K562 (cell line): ENCODE results near the gene TOX2. TPM values are rescaled to one million over a fixed set of nuclear protein-coding genes. Genes with fewer than 3 reads are reported as not detected.

Experiments
- ATAC-seq: fragments of 200-7000 bp; cut with Tn5 transposase; 3 replicates; pipeline ENCODE4 v1.9.1; 2020; ENCODE audit warnings: moderate library complexity
- BruUV-seq: library from RNA; stranded (reverse); fragments of 400-500 nt; replicated peaks from 2 replicates; lab custom pipeline; 2021; lab: Mats Ljungman, UMichigan
- CTCF ChIA-PET: fragments of 300-600 bp; formaldehyde crosslinking; extraction: SDS; loops from one replicate; lab custom pipeline; 2021; ENCODE audit warnings: low intra/inter-chr PET ratio; lab: Yijun Ruan, JAX
- POLR2A ChIA-PET: fragments of 300-600, 350-650 bp; sonication (Branson Sonifier 250); formaldehyde crosslinking; extraction: SDS; loops from one replicate; lab custom pipeline; 2021; ENCODE audit warnings: antibody characterized with exemption, inconsistent platforms; lab: Yijun Ruan, JAX
- DNase-seq, 4 experiments: peaks; one replicate each; pipeline versions ENCODE4 v3.0.0 to v3.0.0-alpha.2; 2011 to 2018; ENCODE audit warnings: low spot score in 3 of 4, mixed read lengths in 3 of 4; ENCODE audit errors: extremely low read depth in 1 of 4
- FAIRE-seq: peaks from 2 replicates; lab custom pipeline; 2011; peaks lifted over from hg19 to GRCh38; lab: Jason Lieb, UNC
- H2AFZ ChIP-seq: 2 replicates; pipeline ENCODE4 v1.6.0; 2011; ENCODE audit warnings: low read depth, low read length, control low read depth, inconsistent platforms
- H3K27ac ChIP-seq: fragments of 200-600 bp; 3 replicates; pipeline ENCODE4 v1.8.0; 2011; ENCODE audit warnings: low read depth, mild to moderate bottlenecking, control low read depth, inconsistent platforms, low read length, moderate library complexity, mixed read lengths; ENCODE audit errors: extremely low read depth
- H3K27me3 ChIP-seq, 2 experiments: fragments of 300-600 bp in 1 of 2; 2 replicates in 1 of 2; 3 replicates in 1 of 2; pipeline versions ENCODE4 v1.6.0 to v1.8.0; 2011; ENCODE audit warnings: inconsistent platforms in 2 of 2, low read length in 2 of 2, mild to moderate bottlenecking in 1 of 2, mixed read lengths in 1 of 2, moderate library complexity in 1 of 2; ENCODE audit not compliant: control insufficient read depth in 2 of 2, insufficient read depth in 2 of 2
- H3K36me3 ChIP-seq: fragments of 300-600 bp; 3 replicates; pipeline ENCODE4 v1.8.0; 2011; ENCODE audit warnings: mild to moderate bottlenecking, low read length, inconsistent platforms; ENCODE audit not compliant: control insufficient read depth, insufficient read depth
- H3K4me1 ChIP-seq, 2 experiments: fragments of 200-600 bp in 1 of 2; replicated peaks in 1 of 2; 2 replicates in 1 of 2; 3 replicates in 1 of 2; pipeline versions ENCODE4 v1.5.1 to v1.8.0; 2011; ENCODE audit warnings: inconsistent platforms in 2 of 2, low read length in 2 of 2, mild to moderate bottlenecking in 1 of 2, mixed read lengths in 1 of 2, moderate library complexity in 1 of 2; ENCODE audit not compliant: control insufficient read depth in 2 of 2, insufficient read depth in 2 of 2
- H3K4me2 ChIP-seq: 2 replicates; pipeline ENCODE4 v1.6.1; 2011; ENCODE audit warnings: low read length, control low read depth, inconsistent platforms, mixed read lengths; ENCODE audit not compliant: insufficient read depth
- H3K4me3 ChIP-seq: fragments of 200-600 bp; sonication (generic), shearing (Covaris generic); 2 replicates; pipeline ENCODE4 v1.5.1; 2016; ENCODE audit warnings: control low read depth, inconsistent platforms
- H3K79me2 ChIP-seq: fragments of 200-600 bp; 3 replicates; pipeline ENCODE4 v1.8.0; 2011; ENCODE audit warnings: low read length, inconsistent platforms; ENCODE audit not compliant: control insufficient read depth, insufficient read depth
- H3K9ac ChIP-seq, 2 experiments: 2 replicates each; pipeline versions ENCODE4 v1.6.0 to v1.6.1; 2011; ENCODE audit warnings: low read depth in 2 of 2, low read length in 2 of 2, control low read depth in 1 of 2, inconsistent platforms in 1 of 2, mild to moderate bottlenecking in 1 of 2, mixed read lengths in 1 of 2; ENCODE audit not compliant: insufficient read depth in 1 of 2
- H3K9me1 ChIP-seq: one replicate; pipeline ENCODE4 v1.6.0; 2011; ENCODE audit warnings: inconsistent platforms, mild to moderate bottlenecking, low read length, moderate library complexity; ENCODE audit not compliant: control insufficient read depth, insufficient read depth
- H3K9me3 ChIP-seq: replicated peaks from 2 replicates; pipeline ENCODE4 v1.5.1; 2011; ENCODE audit warnings: low read depth, low read length, inconsistent platforms; ENCODE audit not compliant: control insufficient read depth, insufficient read depth
- H4K20me1 ChIP-seq: replicated peaks from 2 replicates; pipeline ENCODE4 v1.6.1; 2011; ENCODE audit warnings: low read length, inconsistent platforms, mixed read lengths; ENCODE audit not compliant: control insufficient read depth, insufficient read depth
- ARHGAP35 ChIP-seq: fragments of 450-650 bp; IDR thresholded peaks from 2 replicates; pipeline ENCODE4 v1.6.1; 2018; ENCODE audit not compliant: partially characterized antibody
- BMI1 ChIP-seq: fragments of 150-350 bp; IDR thresholded peaks from 2 replicates; pipeline ENCODE4 v1.6.1; 2014; ENCODE audit warnings: low read length
- ELF4 ChIP-seq: fragments of 450-650 bp; formaldehyde crosslinking; IDR thresholded peaks from 2 replicates; pipeline ENCODE4 v1.4.0; 2022; ENCODE audit warnings: missing genetic modification characterization
- EZH2 ChIP-seq: IDR thresholded peaks from 2 replicates; pipeline ENCODE4 v1.6.1; 2012; ENCODE audit warnings: low read depth, mild to moderate bottlenecking, inconsistent platforms, low read length, borderline replicate concordance
- KLF16 ChIP-seq: IDR thresholded peaks from 2 replicates; pipeline ENCODE4 v1.6.1; 2016; ENCODE audit warnings: antibody characterized with exemption
- RFX7 ChIP-seq: fragments of 250-450 bp; sonication (Bioruptor Pico); IDR thresholded peaks from 2 replicates; pipeline ENCODE4 v1.5.1; 2021; ENCODE audit warnings: mild to moderate bottlenecking
- TRIM24 ChIP-seq, 2 experiments: fragments of 450-650 bp; IDR thresholded peaks; 2 replicates each; pipeline ENCODE4 v1.6.1; 2016
- USF1 ChIP-seq: sonication (generic); formaldehyde crosslinking; IDR thresholded peaks from 2 replicates; pipeline ENCODE4 v1.9.0; 2022; ENCODE audit warnings: mild to moderate bottlenecking, missing genetic modification reagents
- ZBTB2 ChIP-seq: fragments of 450-650 bp; IDR thresholded peaks from 2 replicates; pipeline ENCODE4 v1.6.1; 2016; ENCODE audit warnings: antibody characterized with exemption
- ZKSCAN8 ChIP-seq: fragments of 200-800 bp; sonication (Bioruptor generic); IDR thresholded peaks from 2 replicates; pipeline ENCODE4 v1.6.1; 2016; ENCODE audit warnings: missing genetic modification characterization, missing compliant biosample characterization
- ZNF318 ChIP-seq, 2 experiments: fragments of 450-650 bp; IDR thresholded peaks; 2 replicates each; pipeline ENCODE4 v1.6.1; 2016; ENCODE audit warnings: mild to moderate bottlenecking in 2 of 2, borderline replicate concordance in 1 of 2, low read depth in 1 of 2, moderate library complexity in 1 of 2
- ZSCAN29 ChIP-seq: fragments of 450-650 bp; IDR thresholded peaks from 2 replicates; pipeline ENCODE4 v1.6.1; 2017
- WGBS: fragments of 100-300 bp; shearing (Covaris generic); methylation state at CpG from one replicate; pipeline ENCODE4 v1.1.6; 2016; ENCODE audit warnings: low coverage, mixed read lengths; ENCODE audit not compliant: insufficient coverage; ENCODE audit errors: missing lambda C conversion rate; 5-methylcytosine and 5-hydroxymethylcytosine counted together
- in situ Hi-C: fragments of 300-500 bp; cut with MboI; formaldehyde crosslinking; loops from 4 replicates; pipeline ENCODE4 v1.15.0; 2018; ENCODE audit warnings: inconsistent platforms, mixed read lengths
- intact Hi-C: fragments of 100-400 bp; cut with micrococcal nuclease; formaldehyde crosslinking; loops from 2 replicates; pipeline ENCODE4 v1.14.2; 2022
- polyA plus RNA-seq, 8 experiments: library from polyadenylated mRNA; depleted of rRNA in 4 of 8; stranded (reverse) in 5 of 8; unstranded in 3 of 8; fragments of >200 nt; fragmentation: Nextera tagmentation in 2 of 8; fragmentation: Illumina TruSeq in 1 of 8; extraction: Ambion mirVana in 2 of 8; extraction: Trizol in 1 of 8; gene quantifications; 2 replicates each; pipeline versions ENCODE4 v1.2.1 to v1.2.3, GENCODE V29; 2011 to 2014; ENCODE audit warnings: inconsistent platforms in 1 of 8, missing spikeins in 1 of 8
- total RNA-seq, 7 experiments: library from RNA; depleted of rRNA in 6 of 7; stranded (reverse); fragments of >200 nt in 6 of 7; fragmentation: Illumina TruSeq in 2 of 7; extraction: Trizol in 2 of 7; gene quantifications; 2 replicates each; pipeline versions ENCODE4 v1.2.1 to v1.2.3, GENCODE V29; 2011 to 2021; ENCODE audit warnings: low replicate concordance in 1 of 7

The TOX2 gene
- total and polyA plus RNA-seq, 9 of the 15 experiments (the other 6 are each of a cell fraction or from before 2014, with no cell fraction given) = not detected

- TF ChIP-seq ELF4 (no peak), ZBTB2 (no peak), ZKSCAN8 (CRISPR knock-in tag) (no peak), ZSCAN29 (no peak), KLF16 (no peak), RFX7 (no peak), ARHGAP35 (no peak), USF1 (CRISPR knock-in tag) (no peak), EZH2 (no peak)
These were observed 197.2 kb downstream of the TOX2 start (continued) for GRCh38 chr20:44111712-44112335.

- H3K79me2 ChIP-seq = no peaks in the 10 kb centered on the region
- H3K4me1 ChIP-seq = peaks cover 0 to 9% of the 10 kb centered on the region in 2 experiments; a peak in 2 of 5 replicates
- no peaks in the 10 kb centered on the region for H3K9me1 ChIP-seq
- ChIA-PET CTCF (no interaction called here), POLR2A (interaction anchor here (1.2 kb wide), 1 partner anchor 29 kb away, joined by 4 read pairs; no protein-coding TSS in a partner anchor)
- H2AFZ ChIP-seq = no peak overlapping the region
- intact Hi-C loops = loop anchor here (10.0 kb wide), 1 partner anchor 352 kb away; no protein-coding TSS in a partner anchor
- no peaks in the 10 kb centered on the region for H3K36me3 ChIP-seq
- H3K4me3 ChIP-seq = no peak overlapping the region
- no peak overlapping the region for H3K9ac ChIP-seq
- no peak for ATAC-seq
- H3K27ac ChIP-seq = no peak overlapping the region
- no peak overlapping the region for H3K4me2 ChIP-seq
- no peaks in the 10 kb centered on the region for H3K9me3 ChIP-seq
- H4K20me1 ChIP-seq = peaks cover 7% of the 10 kb centered on the region
- 0% methylated on average over 6 of the region's 6 CpGs for WGBS
- peaks cover 13 to 47% of the 10 kb centered on the region in 2 experiments; a peak in 4 of 5 replicates for H3K27me3 ChIP-seq
- no TSS peak for BruUV-seq
- in situ Hi-C loops = no loop called here
- FAIRE-seq = no peak
- no peak for DNase-seq
- TF ChIP-seq ZNF318 (IDR thresholded peaks at IDR 0.05; ENCODE audit: borderline replicate concordance in 1 of 2, low read depth in 1 of 2) (no peak), BMI1 (no peak), TRIM24 (IDR thresholded peaks at IDR 0.05) (no peak)
These were observed 197.8 kb downstream of the TOX2 start for GRCh38 chr20:44112456-44112855.
